ENCODE data around the gene KHDRBS1.

DNA sequence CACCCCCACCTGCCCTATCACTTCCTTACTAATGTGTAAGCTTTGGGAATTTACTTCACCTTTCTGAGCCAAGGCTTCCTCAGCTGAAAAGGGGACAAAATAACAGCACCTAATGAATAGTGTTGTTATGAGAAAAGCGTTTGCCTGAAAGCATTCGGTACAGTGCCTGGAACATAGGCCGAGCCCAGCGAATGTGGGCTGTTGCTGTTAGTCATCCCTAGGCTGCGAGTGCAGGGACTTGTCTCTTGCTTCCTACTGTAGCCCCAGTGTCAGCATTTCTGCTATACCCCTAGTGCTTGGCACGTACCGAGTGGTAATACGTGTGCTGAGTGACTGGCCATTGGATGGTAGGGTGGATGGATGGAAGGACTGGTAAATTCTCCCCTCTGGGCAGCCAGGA, 77.5 kb downstream of the KHDRBS1 start:
- no peak for TF ChIP-seq EZH2 (IDR thresholded peaks at IDR 0.05; ENCODE audit: borderline replicate concordance, insufficient read depth, low read depth, low read length, poor library complexity, severe bottlenecking)
- TF ChIP-seq, protein P1, sequence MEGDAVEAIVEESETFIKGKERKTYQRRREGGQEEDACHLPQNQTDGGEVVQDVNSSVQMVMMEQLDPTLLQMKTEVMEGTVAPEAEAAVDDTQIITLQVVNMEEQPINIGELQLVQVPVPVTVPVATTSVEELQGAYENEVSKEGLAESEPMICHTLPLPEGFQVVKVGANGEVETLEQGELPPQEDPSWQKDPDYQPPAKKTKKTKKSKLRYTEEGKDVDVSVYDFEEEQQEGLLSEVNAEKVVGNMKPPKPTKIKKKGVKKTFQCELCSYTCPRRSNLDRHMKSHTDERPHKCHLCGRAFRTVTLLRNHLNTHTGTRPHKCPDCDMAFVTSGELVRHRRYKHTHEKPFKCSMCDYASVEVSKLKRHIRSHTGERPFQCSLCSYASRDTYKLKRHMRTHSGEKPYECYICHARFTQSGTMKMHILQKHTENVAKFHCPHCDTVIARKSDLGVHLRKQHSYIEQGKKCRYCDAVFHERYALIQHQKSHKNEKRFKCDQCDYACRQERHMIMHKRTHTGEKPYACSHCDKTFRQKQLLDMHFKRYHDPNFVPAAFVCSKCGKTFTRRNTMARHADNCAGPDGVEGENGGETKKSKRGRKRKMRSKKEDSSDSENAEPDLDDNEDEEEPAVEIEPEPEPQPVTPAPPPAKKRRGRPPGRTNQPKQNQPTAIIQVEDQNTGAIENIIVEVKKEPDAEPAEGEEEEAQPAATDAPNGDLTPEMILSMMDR (IDR thresholded peaks at IDR 0.05), result no peak

Measured in B cell (primary cell).